HG02763 (cell line): ENCODE measurements around the gene IVL.

ENCODE experiments used
- ATAC-seq: cut with Tn5 transposase; IDR thresholded peaks from one replicate; pipeline ENCODE4 v1.9.1; 2021; ENCODE audit warnings: mild to moderate bottlenecking, moderate library complexity; ENCODE audit not compliant: unreplicated experiment

IVL gene

DNA sequence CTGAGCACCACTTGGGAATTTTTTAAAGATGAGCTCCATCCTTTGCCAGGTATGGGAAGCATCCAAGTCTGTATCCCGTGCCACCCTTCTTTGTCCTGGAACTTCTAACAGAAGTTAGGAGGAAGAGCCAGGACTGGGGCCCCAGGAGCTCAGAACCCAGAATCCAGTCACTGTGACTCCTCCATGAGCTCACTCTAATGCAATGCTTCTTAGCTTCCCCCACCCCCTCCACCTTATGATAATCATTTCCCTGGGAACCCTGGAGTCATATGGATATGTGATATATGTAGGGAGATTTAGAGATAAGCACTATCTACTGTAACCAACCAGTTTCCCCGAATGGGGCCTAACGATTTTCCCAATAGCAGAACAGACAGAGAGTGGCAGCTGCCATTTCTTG lies 37.9 kb downstream of the IVL start:
- ATAC-seq = no peak

DNA sequence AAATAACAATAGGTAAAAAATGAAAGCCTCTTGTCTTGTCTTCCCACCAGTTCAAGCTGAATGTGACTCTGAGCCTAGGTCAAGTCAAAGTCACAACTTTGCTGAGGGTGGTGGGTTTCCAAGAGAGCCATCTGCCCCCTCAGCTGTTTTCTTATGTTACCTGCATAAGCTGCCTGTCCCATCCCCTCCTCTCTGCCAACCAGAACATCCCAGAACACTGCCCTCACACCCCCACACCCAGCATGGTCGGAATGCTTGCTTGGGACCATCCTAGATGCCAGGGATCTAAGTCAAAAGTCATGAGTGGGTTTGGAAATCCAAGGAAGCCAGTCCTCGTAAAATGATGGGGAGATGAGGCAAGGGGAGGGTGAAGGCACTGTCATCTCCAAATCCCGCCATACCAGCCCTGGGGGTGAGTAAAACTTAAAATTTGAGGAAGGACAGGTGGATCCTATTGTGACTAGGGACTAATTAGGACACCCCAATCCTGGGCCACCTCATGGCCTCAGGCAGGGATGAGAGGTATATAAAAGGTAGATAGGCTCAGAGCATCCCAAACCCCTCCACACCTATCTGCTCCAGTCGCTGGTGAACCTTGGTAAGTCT lies 38.4 kb downstream of the IVL start, which contains the start of gene SPRR5:
Gene SPRR5, plus strand, starts transcription at position 556 of the 606 bp plus-strand sequence. CDS start 1,349 bp downstream, outside the sequence.
- no peak for ATAC-seq

DNA sequence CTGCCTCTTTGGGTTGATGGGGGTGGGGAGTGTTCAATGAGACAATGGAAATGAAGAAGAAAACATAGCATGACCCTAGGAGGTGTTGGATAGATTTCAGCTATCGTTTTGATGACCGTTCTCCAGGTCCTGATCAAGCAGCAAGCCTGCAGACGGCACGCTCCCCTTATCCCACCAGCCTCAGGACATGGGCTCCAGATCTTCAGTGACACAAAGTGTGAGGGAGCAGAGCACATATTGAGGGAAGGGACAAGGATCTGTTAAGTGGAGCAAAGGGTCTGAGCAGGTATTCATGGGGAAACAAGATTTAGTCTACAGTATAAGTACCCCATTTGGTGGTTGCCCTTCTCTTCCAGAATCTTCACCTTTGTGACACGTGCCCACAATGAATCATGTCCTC lies 43.4 kb downstream of the IVL start:
- no peak for ATAC-seq

DNA sequence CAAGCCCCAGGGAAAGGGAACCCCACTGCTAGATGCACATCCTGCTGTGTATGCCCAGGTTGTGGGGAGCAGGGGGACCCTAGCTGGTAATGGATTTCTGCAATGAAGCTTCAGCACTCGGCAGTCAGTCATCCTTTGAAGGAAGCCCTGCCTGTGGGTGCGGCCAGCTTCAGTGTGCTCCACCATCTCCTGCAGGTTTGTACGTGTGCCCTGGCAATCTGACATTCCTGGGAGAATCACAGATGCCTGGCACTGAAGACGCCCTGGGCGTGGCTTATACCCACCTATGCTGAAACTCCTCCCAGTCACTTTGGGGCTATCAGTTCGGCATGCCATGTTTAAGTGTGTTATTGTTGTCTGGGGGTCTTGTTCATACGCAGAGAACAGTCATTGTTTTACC lies 45.4 kb downstream of the IVL start:
- no peak for ATAC-seq

DNA sequence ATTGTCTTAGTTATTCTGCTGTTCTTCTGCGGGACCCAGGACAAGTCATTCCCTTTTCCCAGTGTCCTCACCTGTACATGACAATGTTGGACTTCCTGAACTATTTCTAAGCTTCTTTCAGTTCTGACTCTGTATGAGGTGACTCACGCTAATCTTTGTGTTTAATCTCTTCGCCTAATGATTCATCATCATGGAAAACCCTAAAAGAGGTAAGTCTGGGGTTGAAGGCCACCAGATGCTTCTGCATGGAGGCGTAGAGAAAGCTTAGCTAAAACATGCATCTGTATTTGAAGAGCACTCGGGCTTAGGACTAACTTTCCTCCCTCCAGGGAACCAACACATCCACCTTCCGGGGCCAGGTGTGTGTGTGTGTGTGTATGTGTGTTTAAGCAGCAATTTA lies 46.1 kb downstream of the IVL start:
- ATAC-seq = no peak

DNA sequence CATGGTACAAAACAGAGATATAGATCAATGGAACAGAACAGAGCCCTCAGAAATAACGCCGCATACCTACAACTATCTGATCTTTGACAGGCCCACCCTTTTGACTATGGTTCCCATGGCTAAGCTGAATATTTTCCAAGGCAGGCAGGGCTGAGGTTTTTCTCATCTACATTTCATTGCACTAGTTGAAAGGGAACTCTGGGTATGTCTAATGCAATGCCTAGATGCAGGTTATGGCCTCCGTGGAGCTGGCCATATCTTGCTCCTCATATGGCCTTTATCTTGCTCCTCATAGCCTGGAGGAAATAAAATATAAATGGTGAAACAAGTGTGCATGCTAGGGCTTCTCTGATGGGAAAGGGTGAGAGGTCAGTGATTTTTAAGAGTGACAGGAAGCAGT lies 49.2 kb downstream of the IVL start:
- ATAC-seq = no peak

DNA sequence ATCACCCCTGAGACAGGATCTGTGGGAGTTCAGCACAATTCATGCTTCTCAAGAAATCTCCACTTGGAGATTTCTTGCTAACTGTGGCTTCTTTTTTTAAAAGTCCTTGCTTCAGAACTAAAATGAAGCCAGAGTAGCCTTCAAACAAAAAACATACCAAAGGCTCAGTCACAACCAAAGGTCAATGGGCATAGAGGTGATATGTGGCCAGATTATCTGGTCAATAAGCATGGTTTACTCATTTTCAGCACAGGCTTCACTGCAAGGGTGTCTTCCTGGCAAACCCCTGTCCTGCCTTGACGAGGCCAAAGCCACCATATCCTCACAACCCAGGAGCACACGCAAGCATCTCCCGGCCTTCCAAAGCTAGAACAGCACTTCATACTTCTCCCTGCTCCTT lies 50.9 kb downstream of the IVL start:
- no peak for ATAC-seq

DNA sequence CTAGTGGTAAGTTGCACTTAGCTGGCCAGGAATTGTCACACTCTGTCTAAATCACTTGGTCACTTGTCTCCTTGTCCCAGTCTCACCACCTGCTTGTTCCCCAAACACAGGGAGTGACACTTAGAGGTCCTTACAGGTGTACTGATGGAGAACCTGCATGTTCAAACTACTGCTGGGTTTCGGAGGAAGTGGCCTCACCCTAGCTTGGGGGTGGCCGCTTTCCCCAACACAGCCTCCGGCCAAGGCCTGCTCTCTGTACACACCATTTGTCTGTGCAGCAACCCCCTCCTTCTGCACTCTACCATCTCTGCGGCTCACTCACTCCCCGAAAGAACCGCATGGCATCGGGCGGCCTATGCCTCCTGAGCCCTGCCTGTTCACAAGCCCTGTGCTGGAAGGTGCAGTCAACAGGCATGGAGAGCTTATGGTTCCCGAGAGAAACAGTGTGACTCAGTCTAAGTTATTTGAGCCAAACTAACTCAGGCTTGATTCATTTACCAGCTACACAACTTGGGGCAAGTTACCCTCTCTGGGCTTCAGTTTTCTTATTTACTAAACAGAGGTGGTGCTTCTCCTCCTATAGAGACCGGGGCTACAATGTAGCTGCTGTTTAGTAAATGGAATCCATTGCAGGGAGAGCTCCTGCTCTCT lies 51.6 kb downstream of the IVL start:
- ATAC-seq = no peak

DNA sequence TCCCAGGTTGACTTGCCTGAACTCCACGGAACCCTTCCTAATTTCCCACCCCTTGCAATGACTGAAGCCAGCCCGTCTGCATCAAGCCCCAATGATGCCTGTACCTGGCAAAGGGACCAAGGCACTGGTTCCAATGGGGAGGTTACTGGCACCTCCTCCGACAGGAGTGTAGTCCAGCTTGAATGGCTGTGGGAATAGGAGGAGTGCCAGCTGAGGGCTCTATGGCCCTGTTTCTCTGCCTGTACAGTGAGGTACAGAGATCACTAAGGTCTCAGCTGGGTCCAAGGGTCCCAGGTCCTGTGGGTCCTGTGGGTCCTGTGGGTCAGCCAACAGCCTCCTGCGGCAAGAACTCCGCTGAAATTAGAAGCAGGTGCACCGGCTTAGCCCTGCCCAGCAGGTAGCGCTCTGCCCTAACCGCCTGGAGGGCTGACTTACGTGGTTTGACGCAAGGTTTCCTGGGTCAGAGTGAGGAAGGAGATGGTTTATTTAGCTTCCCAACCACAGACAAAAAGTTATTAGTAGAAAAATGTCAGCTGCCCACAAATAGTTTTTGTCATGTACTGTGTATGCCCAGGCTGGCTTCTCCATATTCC lies 52.2 kb downstream of the IVL start:
- no peak for ATAC-seq
